Panc1 (cell line): ENCODE data around the gene AUP1. TPM values are rescaled to one million over a fixed set of nuclear protein-coding genes. Genes with fewer than 3 reads are reported as not detected.

Experiments used
- ATAC-seq: fragments of 200-7000 bp; cut with Tn5 transposase; 2 replicates; pipeline ENCODE4 v1.9.1; 2020; ENCODE audit warnings: mild to moderate bottlenecking, moderate library complexity
- BruUV-seq: library from RNA; stranded (reverse); fragments of 400-500 nt; replicated peaks from 2 replicates; lab custom pipeline; 2021; lab: Mats Ljungman, UMichigan
- CTCF ChIA-PET: fragments of 300-600 bp; sonication (Branson Sonifier 250); formaldehyde crosslinking; loops from one replicate; lab custom pipeline; 2022; ENCODE audit warnings: antibody characterized with exemption; lab: Charles Lee
- POLR2A ChIA-PET: fragments of 300-600 bp; sonication (Branson Sonifier 250); formaldehyde crosslinking; loops from one replicate; lab custom pipeline; 2022; ENCODE audit warnings: antibody characterized with exemption; lab: Charles Lee
- DNase-seq: peaks from one replicate; pipeline ENCODE4 v3.0.0-alpha.2; 2010; ENCODE audit warnings: low read depth, low spot score
- H3K27ac ChIP-seq: 2 replicates; pipeline ENCODE4 v1.5.1; 2011; ENCODE audit warnings: mild to moderate bottlenecking, low read length, inconsistent platforms
- H3K27me3 ChIP-seq: fragments of 200-500 bp; sonication (Bioruptor generic); 2 replicates; pipeline ENCODE4 v1.6.0; 2014; ENCODE audit warnings: low read length, inconsistent platforms; ENCODE audit not compliant: control insufficient read depth, insufficient read depth
- H3K36me3 ChIP-seq: fragments of 200-500 bp; sonication (Bioruptor generic); 2 replicates; pipeline ENCODE4 v1.5.1; 2014; ENCODE audit warnings: inconsistent platforms, mild to moderate bottlenecking, low read length, moderate library complexity; ENCODE audit not compliant: control insufficient read depth, insufficient read depth
- H3K4me1 ChIP-seq: 2 replicates; pipeline ENCODE4 v1.5.1; 2011; ENCODE audit warnings: inconsistent platforms, mild to moderate bottlenecking, low read length, moderate library complexity; ENCODE audit not compliant: control insufficient read depth, insufficient read depth
- H3K4me3 ChIP-seq, 2 experiments: 2 replicates each; pipeline ENCODE4 v1.5.1; 2011 to 2012; ENCODE audit warnings: low read depth in 2 of 2, low read length in 2 of 2, mild to moderate bottlenecking in 2 of 2, inconsistent platforms in 1 of 2, moderate library complexity in 1 of 2
- H3K9me3 ChIP-seq: fragments of 200-500 bp; sonication (Bioruptor generic); 2 replicates; pipeline ENCODE4 v1.5.1; 2014; ENCODE audit warnings: low read depth, mild to moderate bottlenecking, inconsistent platforms, low read length, moderate library complexity; ENCODE audit not compliant: control insufficient read depth, insufficient read depth
- CTCF ChIP-seq: fragments of 450-650 bp; IDR thresholded peaks from 2 replicates; pipeline ENCODE4 v1.5.1; 2017; ENCODE audit warnings: mild to moderate bottlenecking
- POLR2AphosphoS5 ChIP-seq: IDR thresholded peaks from 2 replicates; pipeline ENCODE4 v1.6.1; 2012; ENCODE audit warnings: mild to moderate bottlenecking, low read depth, low read length, moderate library complexity
- REST ChIP-seq, 2 experiments: IDR thresholded peaks; 2 replicates each; pipeline ENCODE4 v1.6.1; 2011 to 2012; ENCODE audit warnings: low read depth in 2 of 2, control low read depth in 1 of 2, low read length in 1 of 2, mild to moderate bottlenecking in 1 of 2, moderate library complexity in 1 of 2; ENCODE audit not compliant: insufficient read depth in 1 of 2
- SIN3A ChIP-seq: IDR thresholded peaks from 2 replicates; pipeline ENCODE4 v1.6.1; 2012; ENCODE audit warnings: low read depth, mild to moderate bottlenecking, low read length, moderate library complexity, borderline replicate concordance; ENCODE audit not compliant: insufficient read depth
- TCF7L2 ChIP-seq: IDR thresholded peaks from 2 replicates; pipeline ENCODE4 v1.6.1; 2011; ENCODE audit warnings: mild to moderate bottlenecking, low read depth, low read length, inconsistent platforms
- in situ Hi-C: cut with HindIII; loops from 2 replicates; pipeline ENCODE4 v1.10.0; 2016; ENCODE audit warnings: low sequenced_read_pairs, low pct_unique_long_range_greater_than_20kb
- intact Hi-C: fragments of 100-400 bp; cut with micrococcal nuclease; formaldehyde crosslinking; loops from one replicate; pipeline ENCODE4 v1.10.0; 2022; ENCODE audit not compliant: unreplicated experiment
- total RNA-seq: library from RNA; stranded (reverse); gene quantifications from one replicate; pipeline ENCODE4 v1.2.1, GENCODE V29; 2021; ENCODE audit not compliant: unreplicated experiment

AUP1 gene
- total RNA-seq, 1 experiment from 2014 or later, result 142 TPM

GRCh38 chr2:74577448-74577847 is 47.9 kb upstream of the AUP1 start:
- Histone ChIP-seq H3K27me3 (no peaks in the 10 kb centered on the region), H3K4me3 (no peak overlapping the region), H3K9me3 (no peaks in the 10 kb centered on the region), H3K36me3 (no peaks in the 10 kb centered on the region), H3K4me1 (no peaks in the 10 kb centered on the region), H3K27ac (no peak overlapping the region)
- TF ChIP-seq POLR2AphosphoS5 (no peak), TCF7L2 (no peak), SIN3A (no peak), REST (IDR thresholded peaks at IDR 0.05; ENCODE audit: insufficient read depth in 1 of 2, low read depth in 2 of 2, low read length in 1 of 2) (no peak), CTCF (no peak)
- CTCF ChIA-PET, result interaction anchor here (1.0 kb wide), 1 partner anchor 10 kb away, joined by 3 read pairs; no protein-coding TSS in a partner anchor
- no peak for DNase-seq
- no peak for ATAC-seq
- intact Hi-C loops, result no loop called here
- no TSS peak for BruUV-seq
- POLR2A ChIA-PET, result interaction anchor here (0.5 kb wide), 1 partner anchor 34 kb away, joined by 6 read pairs; no protein-coding TSS in a partner anchor
- in situ Hi-C loops, result no loop called here

DNA sequence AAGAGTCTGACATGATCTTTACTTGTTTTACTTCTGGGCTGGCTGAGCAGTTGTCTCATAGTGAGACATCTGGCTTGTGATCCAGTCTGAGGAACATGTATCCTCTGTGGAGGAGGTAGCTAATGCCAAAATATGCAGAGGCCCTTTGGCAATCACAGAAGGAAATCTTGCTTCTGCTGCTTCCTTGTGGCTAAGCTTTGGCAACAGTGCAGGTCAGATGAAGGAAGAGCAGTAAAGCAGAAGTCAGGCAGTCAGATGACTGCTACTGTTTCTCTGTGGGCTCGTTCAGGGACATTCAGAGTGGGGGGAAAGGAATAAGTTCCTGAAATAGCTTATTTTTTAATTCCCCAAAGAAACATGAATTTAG is 47.3 kb upstream of the AUP1 start:
- ATAC-seq, result no peak
- no peak overlapping the region for H3K4me3 ChIP-seq
- ChIA-PET POLR2A (interaction anchor here (0.5 kb wide), 1 partner anchor 35 kb away, joined by 6 read pairs; no protein-coding TSS in a partner anchor), CTCF (interaction anchor here (0.6 kb wide), 1 partner anchor 66 kb away, joined by 4 read pairs; no protein-coding TSS in a partner anchor)
- no peak for TF ChIP-seq SIN3A
- TF ChIP-seq POLR2AphosphoS5, result no peak
- TF ChIP-seq REST (IDR thresholded peaks at IDR 0.05; ENCODE audit: insufficient read depth in 1 of 2, low read depth in 2 of 2, low read length in 1 of 2), result no peak
- H3K27ac ChIP-seq, result no peak overlapping the region
- no peak for DNase-seq
- no peaks in the 10 kb centered on the region for H3K4me1 ChIP-seq
- no TSS peak for BruUV-seq
- in situ Hi-C loops, result no loop called here
- no peaks in the 10 kb centered on the region for H3K36me3 ChIP-seq
- intact Hi-C loops, result no loop called here
- H3K9me3 ChIP-seq, result no peaks in the 10 kb centered on the region
- no peaks in the 10 kb centered on the region for H3K27me3 ChIP-seq
